GM18867 (cell line): Measurements from ENCODE around the gene TPD52L2.

Experiments
- ATAC-seq: cut with Tn5 transposase; IDR thresholded peaks from one replicate; pipeline ENCODE4 v1.9.1; 2021; ENCODE audit warnings: mild to moderate bottlenecking, moderate library complexity; ENCODE audit not compliant: unreplicated experiment

The TPD52L2 gene

DNA sequence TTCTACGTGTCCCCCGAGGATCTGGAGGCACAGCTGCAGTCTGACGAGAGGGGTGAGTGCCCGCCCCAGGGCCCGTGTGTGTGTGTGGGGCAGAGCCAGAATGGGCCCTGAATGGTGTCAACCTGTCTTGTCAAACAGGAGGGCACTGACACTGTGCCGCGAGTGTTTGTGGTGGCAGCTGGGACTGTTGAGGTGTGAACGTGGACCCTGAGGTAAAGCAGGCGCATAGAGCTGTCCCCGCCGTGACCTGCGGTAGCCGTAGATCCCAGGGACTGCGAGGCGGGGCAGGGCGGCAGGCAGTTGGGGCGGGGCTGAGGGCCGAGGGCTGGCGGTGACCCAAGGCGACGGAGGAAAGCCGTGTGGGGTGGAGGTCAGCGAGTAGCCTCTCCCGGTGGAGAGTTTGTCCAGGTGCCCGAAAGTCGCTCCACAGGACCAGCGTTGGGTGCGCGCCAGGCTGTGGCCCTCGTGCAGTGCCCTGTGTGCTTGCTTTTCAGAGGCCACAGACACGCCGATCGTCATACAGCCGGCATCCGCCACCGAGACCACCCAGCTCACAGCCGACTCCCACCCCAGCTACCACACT, 66.0 kb downstream of the TPD52L2 start:
- no peak for ATAC-seq

DNA sequence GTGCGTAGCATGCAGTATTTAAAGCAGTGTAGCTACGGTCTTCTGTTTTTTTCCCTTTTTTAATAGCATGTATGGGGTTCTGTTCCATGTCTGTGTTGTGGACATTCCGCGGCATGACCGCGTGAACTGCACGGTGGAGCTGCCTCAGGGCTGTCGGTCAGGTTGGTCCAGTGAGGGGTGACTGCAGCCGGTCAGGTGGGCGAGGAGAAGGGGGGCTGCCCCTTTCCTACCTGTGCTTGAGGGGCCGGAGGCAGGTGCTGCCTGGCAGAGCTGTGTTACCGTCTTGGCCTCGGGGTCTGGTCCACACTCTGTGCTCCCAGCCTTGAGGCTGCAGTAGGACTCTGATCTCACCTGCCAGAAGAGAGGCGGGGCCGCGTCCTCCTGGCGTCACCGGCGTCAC, 66.7 kb downstream of the TPD52L2 start:
- ATAC-seq: no peak

DNA sequence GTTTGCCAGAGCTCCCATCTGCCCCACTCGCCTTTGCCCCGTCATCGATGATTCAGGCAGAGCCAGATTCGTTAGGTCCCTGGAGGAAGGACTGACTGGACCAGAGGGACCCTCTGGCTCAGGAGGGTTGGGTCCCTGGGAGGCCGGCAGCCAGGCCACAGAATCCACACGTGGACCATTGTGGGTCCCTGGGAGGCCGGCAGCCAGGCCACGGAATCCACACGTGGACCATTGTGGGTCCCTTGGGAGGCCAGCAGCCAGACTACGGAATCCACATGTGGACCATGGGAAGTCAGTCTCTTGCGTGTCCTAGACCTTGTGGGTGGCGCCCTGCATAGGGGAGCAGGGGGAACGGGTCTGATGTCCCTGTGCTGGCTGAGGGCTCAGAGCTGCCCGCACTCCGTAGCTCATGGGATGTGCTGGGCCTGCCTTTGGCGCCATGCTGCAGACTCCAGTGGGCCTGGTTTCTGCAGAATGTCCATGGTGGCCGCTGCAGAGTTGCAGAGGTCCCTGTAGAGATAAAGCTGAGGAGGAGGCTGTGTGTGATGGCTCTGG, 67.6 kb downstream of the TPD52L2 start:
- ATAC-seq: no peak

DNA sequence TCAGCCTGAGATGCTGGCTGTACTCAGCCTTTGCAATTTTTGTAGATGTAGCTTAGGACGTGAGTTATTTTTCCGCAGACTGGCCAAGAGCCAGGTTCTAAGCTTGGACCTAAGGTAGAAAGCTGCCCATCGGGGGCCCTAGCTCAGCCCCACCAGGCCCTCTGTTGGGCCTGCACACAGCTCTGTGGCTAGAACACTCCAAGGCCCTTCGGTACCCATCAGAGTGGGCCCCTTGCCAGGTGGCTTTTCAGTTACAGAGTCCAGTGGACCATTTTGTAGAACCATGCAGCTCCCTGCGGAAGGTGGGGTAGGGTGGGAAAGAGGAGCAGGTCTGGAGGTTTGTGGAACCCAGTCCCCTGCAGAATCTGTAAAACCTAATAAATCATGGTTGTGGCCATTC, 68.6 kb downstream of the TPD52L2 start:
- ATAC-seq: no peak

DNA sequence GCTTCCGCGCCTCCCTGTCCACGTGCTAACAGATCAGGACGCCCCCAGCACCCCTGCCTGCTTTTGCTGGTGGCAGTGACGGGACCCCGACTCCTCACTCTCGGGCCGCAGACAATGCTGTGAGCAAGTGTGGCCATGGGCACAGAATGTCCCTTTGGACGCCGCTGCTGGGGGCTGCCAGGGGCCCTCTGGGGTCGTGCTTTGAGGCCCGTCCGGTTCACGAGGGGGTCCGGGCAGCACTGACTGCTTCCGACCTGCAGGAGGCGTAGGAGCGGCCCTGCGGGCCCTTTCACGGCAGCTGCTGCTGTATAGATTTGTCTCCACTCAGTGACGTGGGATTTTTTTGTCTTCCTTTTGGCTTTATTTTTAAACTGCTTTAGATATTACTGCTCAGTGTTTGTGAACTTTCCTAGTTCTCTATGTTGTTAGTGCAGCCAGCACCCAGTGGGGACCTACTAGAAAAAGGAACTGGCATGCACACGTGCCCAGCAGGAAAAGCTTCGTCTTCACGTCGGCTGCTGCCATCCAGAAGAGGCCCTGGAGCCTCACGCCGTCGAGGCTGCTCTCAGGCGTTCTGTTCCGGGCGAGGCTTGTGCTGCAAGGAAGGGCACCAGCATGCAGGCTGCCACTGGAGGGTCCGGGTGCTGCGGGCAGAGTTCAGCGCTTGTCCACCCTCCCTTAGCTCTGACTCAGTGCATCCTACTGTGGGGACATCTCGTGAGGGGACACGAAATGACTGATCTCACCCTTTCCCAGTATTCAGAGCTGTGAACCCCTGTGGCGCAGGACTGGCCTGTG, 69.4 kb downstream of the TPD52L2 start:
- ATAC-seq: no peak

DNA sequence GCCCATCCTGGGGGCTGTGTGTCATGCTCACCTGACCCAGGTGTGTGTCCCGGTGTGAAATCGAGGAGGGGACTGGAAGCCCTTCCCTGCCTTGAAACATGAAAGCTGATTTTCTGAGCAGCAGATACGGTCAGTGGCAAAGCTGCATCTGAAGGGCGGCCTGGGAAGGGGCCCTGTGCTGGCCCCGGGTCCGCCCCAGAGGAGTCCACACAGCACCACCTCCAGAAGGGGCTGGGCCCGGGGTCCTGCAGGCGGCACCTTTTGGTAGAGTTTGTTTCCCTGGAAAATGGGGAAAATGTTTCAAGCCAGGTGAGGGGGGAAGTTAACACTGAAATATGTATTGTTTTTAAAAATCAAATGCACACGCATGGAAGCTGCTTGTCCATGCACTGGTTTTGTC, 70.4 kb downstream of the TPD52L2 start:
- no peak for ATAC-seq

DNA sequence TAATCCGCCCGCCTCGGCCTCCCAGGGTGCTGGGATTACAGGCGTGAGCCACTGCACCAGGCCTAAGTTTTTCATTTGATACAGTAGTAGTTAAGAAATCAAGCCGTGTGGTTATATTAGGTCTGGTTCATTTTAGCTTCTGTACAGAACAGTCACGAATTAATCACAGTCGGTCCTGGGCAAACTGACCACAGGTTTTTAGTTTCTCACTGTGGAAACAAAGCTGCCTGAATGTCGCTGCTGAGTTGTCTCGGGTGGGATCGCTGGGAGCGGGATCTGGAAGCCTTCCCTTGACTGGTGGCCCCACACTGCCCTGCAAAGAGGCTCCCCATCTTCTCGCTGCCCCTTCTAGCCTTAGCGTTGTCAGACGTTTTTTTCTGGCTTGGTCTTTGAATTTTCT, 72.5 kb downstream of the TPD52L2 start:
- ATAC-seq: no peak

DNA sequence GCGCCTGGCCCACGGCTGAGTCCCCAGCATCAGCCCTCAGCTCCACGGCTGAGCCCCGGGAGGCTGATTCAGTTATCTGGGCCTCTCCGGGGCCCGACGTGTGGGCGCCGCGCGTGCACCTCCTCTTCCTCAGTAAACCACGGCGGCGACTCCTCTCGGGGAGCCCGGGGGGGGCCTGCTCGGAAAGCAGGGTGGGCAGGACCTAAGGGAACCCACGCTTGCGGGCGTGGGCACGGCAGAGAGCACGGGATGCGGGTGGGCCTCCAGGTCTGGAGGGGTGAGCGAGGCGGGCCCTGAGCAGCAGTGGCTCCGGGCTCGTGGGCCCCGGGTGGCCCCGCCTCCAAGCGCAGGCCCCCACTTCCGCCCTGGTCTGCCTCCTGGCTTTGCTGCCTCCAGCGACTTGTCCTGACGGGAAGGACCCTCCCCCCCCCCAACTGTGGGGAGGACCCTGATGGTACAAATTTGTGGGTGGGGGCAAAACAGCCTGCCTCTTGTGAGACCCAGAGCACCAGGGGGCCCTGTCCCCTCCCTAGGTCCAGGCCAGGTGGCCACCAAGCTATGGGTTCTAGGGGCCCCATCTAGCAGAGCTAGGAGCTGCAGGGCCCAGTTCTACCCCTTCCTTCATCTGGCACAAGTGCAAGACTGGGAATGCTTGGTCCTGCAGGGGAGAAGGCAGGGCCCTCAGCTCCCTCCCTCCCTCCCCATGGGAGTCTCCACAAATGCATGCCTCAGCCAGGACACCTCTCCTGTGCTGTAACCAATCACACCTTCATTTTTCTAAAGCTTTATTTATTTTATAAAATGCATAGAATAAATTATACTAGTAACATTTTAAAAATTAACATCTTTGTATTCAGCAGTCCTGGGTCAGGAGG, 74.2 kb downstream of the TPD52L2 start:
- no peak for ATAC-seq

DNA sequence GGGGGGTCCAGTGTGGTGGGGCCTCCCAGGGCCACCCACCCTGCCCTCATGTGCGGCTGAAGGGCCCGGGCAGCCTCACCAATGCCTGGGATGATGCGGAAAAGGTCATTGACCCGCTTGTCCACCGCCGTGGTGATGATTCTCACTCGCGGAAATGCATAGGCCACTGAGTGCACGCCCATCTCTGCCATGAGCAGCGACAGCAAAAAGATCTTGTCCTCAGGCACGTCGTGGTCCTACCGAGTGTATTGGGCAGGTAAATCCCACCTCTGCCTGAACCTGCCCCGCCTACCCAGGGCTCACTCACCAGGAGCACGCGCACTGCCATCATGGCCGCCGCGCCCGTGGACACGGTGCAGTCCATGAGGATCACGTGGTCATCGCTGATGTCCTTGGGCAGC, 75.0 kb downstream of the TPD52L2 start:
- no peak for ATAC-seq

DNA sequence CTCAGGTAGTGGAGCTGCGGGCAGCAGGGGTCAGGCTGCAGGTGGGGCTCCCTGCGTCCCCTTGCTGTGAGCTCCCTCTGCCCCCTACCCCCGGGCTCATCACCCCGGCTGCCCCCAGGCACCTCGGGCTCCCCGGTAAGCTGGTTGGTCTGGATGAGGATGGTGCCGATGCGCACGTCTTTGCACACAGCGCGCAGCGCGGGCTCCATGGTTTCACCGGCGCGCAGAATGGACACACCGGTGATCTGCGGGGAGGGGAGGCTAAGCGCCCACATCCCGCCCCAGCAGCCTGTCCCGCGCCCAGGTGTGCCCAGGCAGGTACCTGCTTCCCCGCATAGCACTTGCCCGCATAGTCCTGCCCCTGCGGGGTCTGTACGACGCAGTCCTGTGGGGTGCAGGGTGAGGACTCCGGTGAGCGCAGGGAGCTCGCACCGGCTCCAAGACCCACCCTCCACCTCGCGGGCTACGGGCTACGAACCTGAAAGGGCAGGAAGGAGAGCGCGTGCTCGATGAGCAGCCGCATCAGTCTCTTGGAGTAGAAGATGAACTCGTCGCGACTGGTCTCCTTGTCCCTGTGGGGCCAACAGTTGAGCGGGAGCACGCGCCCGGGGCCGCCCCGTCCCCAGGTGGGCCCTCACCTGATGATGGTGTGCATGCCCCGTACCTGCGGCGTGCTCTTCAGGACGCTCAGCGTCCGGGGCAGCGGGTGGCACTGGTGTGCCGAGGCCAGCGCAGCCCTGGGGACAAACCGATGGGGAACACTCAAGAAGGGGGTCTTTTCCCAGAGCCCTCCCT, 75.6 kb downstream of the TPD52L2 start:
- ATAC-seq: no peak
